Ishikawa (cell line): ENCODE results near the gene RYR2.
A peak's percentile ranks its signal among the peaks of the same experiment; 100 is the strongest.

Experiments used
- CEBPB ChIP-seq: IDR thresholded peaks from 2 replicates; pipeline ENCODE4 v1.6.1; 2012
- CREB1 ChIP-seq: IDR thresholded peaks from 2 replicates; pipeline ENCODE4 v1.6.1; 2012; ENCODE audit warnings: low read depth
- EGR1 ChIP-seq: IDR thresholded peaks from 2 replicates; pipeline ENCODE4 v1.6.1; 2012
- EP300 ChIP-seq: IDR thresholded peaks from 2 replicates; pipeline ENCODE4 v1.6.1; 2012; ENCODE audit warnings: borderline replicate concordance
- FOXM1 ChIP-seq: IDR thresholded peaks from 2 replicates; pipeline ENCODE4 v1.6.1; 2012; ENCODE audit warnings: low read depth, borderline replicate concordance
- NFIC ChIP-seq: IDR thresholded peaks from 2 replicates; pipeline ENCODE4 v1.6.1; 2012
- RAD21 ChIP-seq: IDR thresholded peaks from 2 replicates; pipeline ENCODE4 v1.6.1; 2012; ENCODE audit warnings: low read depth
- TAF1 ChIP-seq: IDR thresholded peaks from 2 replicates; pipeline ENCODE4 v1.6.1; 2012; ENCODE audit warnings: low read depth, mild to moderate bottlenecking
- TCF12 ChIP-seq: IDR thresholded peaks from 2 replicates; pipeline ENCODE4 v1.6.1; 2012; ENCODE audit warnings: low read depth
- TEAD4 ChIP-seq: IDR thresholded peaks from 2 replicates; pipeline ENCODE4 v1.6.1; 2012
- YY1 ChIP-seq: IDR thresholded peaks from 2 replicates; pipeline ENCODE4 v1.6.1; 2012; ENCODE audit warnings: low read depth
- ZBTB7A ChIP-seq: IDR thresholded peaks from 2 replicates; pipeline ENCODE4 v1.6.1; 2012; ENCODE audit warnings: low read depth
- TF ChIP-seq, protein P1 (sequence below): IDR thresholded peaks from 2 replicates; pipeline ENCODE4 v1.6.1; 2012
- TF ChIP-seq, protein P2 (sequence below): IDR thresholded peaks from 2 replicates; pipeline ENCODE4 v1.6.1; 2012
- TF ChIP-seq, protein P3 (sequence below): IDR thresholded peaks from 2 replicates; pipeline ENCODE4 v1.6.1; 2012; ENCODE audit warnings: low read depth, mild to moderate bottlenecking

The RYR2 gene

DNA sequence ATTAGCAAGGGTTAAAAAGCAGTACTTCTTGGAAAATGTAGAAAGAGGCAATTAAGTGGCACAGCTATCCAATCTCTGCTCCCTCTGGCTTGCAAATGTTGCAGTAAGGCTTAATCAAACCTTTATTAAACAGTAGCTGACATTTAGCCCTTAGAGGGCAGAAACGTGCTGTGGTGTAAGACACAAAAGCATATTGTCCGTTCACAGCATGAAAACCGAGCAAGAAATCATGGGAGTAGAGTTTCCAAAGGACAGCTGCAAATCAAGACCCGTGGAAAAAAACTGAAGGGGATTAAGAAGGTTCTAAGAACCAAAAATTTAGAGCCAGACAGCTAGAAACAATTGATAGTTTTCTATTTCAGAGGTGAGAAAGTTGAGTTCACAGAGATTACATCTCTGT is 835.6 kb downstream of the RYR2 start:
- TF ChIP-seq EP300 (peak; percentile 60; the same call in 1 of the 2 replicates), YY1 (no peak), TCF12 (peak; percentile 69), RAD21 (peak; percentile 58), NFIC (peak; percentile 11; the same call in 1 of the 2 replicates)
- TF ChIP-seq, protein P1, sequence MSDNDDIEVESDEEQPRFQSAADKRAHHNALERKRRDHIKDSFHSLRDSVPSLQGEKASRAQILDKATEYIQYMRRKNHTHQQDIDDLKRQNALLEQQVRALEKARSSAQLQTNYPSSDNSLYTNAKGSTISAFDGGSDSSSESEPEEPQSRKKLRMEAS, result no peak

DNA sequence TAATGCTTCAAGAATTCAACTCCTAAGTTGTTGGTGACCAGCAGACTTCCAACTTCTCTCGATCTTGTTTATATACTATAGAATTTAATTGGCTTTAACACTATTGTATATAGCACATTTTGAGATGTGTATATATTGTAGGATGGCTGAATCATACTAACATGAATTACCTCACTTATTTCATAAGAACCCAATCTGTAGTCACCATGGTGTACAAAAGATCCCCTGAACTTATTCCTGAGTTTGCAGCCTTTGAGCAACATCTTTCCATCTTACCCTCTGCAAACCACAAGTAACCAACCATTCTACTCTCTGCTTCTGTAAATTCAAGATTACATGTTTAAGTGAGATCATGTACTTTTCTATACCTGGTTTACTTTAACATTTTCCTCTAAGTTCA is 836.4 kb downstream of the RYR2 start:
- TF ChIP-seq YY1 (no peak), EP300 (no peak), CEBPB (no peak)

DNA sequence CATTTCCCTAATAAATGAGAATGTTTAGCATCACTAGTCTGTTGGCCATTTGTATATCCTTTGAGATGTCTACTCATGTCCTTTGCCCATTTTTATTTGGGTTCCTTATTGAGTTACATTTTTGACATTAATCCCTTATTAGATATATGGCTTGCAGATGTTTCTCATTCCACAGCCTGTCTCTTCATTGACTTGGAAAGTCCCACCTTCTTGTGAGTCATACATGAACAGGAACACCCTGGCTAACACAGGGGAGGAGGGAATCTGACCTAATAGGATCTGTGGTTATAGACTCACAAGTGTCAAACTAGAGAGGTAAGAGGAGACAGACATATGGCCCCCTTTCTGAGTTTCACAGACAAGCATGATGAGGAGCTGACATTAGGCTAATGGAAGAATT is 837.2 kb downstream of the RYR2 start:
- TF ChIP-seq, protein P2, sequence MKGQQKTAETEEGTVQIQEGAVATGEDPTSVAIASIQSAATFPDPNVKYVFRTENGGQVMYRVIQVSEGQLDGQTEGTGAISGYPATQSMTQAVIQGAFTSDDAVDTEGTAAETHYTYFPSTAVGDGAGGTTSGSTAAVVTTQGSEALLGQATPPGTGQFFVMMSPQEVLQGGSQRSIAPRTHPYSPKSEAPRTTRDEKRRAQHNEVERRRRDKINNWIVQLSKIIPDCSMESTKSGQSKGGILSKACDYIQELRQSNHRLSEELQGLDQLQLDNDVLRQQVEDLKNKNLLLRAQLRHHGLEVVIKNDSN, result no peak
- TF ChIP-seq CEBPB, result no peak
- TF ChIP-seq ZBTB7A, result no peak
- TF ChIP-seq RAD21, result no peak
- TF ChIP-seq TEAD4, result peak; percentile 82
- no peak for TF ChIP-seq FOXM1
- TF ChIP-seq TCF12, result peak; percentile 72; the same call in 1 of the 2 replicates
- no peak for TF ChIP-seq TAF1
- TF ChIP-seq, protein P1, result no peak
- TF ChIP-seq CREB1, result no peak
- peak; percentile 83; the same call in 1 of the 2 replicates for TF ChIP-seq EP300
- TF ChIP-seq NFIC, result peak; percentile 43; the same call in 1 of the 2 replicates
- no peak for TF ChIP-seq YY1
- TF ChIP-seq, protein P3, sequence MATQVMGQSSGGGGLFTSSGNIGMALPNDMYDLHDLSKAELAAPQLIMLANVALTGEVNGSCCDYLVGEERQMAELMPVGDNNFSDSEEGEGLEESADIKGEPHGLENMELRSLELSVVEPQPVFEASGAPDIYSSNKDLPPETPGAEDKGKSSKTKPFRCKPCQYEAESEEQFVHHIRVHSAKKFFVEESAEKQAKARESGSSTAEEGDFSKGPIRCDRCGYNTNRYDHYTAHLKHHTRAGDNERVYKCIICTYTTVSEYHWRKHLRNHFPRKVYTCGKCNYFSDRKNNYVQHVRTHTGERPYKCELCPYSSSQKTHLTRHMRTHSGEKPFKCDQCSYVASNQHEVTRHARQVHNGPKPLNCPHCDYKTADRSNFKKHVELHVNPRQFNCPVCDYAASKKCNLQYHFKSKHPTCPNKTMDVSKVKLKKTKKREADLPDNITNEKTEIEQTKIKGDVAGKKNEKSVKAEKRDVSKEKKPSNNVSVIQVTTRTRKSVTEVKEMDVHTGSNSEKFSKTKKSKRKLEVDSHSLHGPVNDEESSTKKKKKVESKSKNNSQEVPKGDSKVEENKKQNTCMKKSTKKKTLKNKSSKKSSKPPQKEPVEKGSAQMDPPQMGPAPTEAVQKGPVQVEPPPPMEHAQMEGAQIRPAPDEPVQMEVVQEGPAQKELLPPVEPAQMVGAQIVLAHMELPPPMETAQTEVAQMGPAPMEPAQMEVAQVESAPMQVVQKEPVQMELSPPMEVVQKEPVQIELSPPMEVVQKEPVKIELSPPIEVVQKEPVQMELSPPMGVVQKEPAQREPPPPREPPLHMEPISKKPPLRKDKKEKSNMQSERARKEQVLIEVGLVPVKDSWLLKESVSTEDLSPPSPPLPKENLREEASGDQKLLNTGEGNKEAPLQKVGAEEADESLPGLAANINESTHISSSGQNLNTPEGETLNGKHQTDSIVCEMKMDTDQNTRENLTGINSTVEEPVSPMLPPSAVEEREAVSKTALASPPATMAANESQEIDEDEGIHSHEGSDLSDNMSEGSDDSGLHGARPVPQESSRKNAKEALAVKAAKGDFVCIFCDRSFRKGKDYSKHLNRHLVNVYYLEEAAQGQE, result no peak
- no peak for TF ChIP-seq EGR1
